DND-41 (cell line): ENCODE data around the gene RBFOX2.

Experiments
- ATAC-seq: fragments of 200-7000 bp; cut with Tn5 transposase; 3 replicates; pipeline ENCODE4 v1.9.1; 2021; ENCODE audit warnings: low read depth; ENCODE audit not compliant: insufficient read depth
- DNase-seq: peaks from one replicate; pipeline ENCODE4 v3.0.0-alpha.2; 2020
- H2AFZ ChIP-seq: 2 replicates; pipeline ENCODE4 v1.6.0; 2012; ENCODE audit warnings: low read depth, low read length
- H3K27ac ChIP-seq: 2 replicates; pipeline ENCODE4 v1.5.1; 2012; ENCODE audit warnings: low read length, inconsistent platforms
- H3K27me3 ChIP-seq: fragments of 200-600 bp; sonication (generic); 2 replicates; pipeline ENCODE4 v1.6.0; 2012; ENCODE audit warnings: low read length, mild to moderate bottlenecking, inconsistent platforms; ENCODE audit not compliant: insufficient read depth, poor library complexity
- H3K36me3 ChIP-seq: 2 replicates; pipeline ENCODE4 v1.5.1; 2012; ENCODE audit warnings: low read length, inconsistent platforms; ENCODE audit not compliant: insufficient read depth
- H3K4me1 ChIP-seq: 2 replicates; pipeline ENCODE4 v1.5.1; 2012; ENCODE audit warnings: mild to moderate bottlenecking, low read length; ENCODE audit not compliant: insufficient read depth
- H3K4me2 ChIP-seq: 2 replicates; pipeline ENCODE4 v1.6.0; 2012; ENCODE audit warnings: mild to moderate bottlenecking, moderate library complexity, low read length, inconsistent platforms; ENCODE audit not compliant: insufficient read depth
- H3K4me3 ChIP-seq, 2 experiments: fragments of 200-600 bp in 1 of 2; shearing (Covaris generic) in 1 of 2; 2 replicates each; pipeline ENCODE4 v1.5.1; 2012 to 2016; ENCODE audit warnings: inconsistent platforms in 2 of 2, low read length in 2 of 2, mild to moderate bottlenecking in 2 of 2, low read depth in 1 of 2, moderate library complexity in 1 of 2
- H3K79me2 ChIP-seq: 2 replicates; pipeline ENCODE4 v1.6.0; 2012; ENCODE audit warnings: low read length, inconsistent platforms; ENCODE audit not compliant: insufficient read depth
- H3K9ac ChIP-seq: 2 replicates; pipeline ENCODE4 v1.6.0; 2012; ENCODE audit warnings: low read depth, mild to moderate bottlenecking, inconsistent platforms, low read length, moderate library complexity
- H3K9me3 ChIP-seq: 2 replicates; pipeline ENCODE4 v1.5.1; 2012; ENCODE audit warnings: low read length, moderate library complexity, mild to moderate bottlenecking, inconsistent platforms; ENCODE audit not compliant: insufficient read depth, severe bottlenecking
- H4K20me1 ChIP-seq: 2 replicates; pipeline ENCODE4 v1.6.0; 2012; ENCODE audit warnings: low read length; ENCODE audit not compliant: insufficient read depth
- CTCF ChIP-seq: IDR thresholded peaks from 2 replicates; pipeline ENCODE4 v1.5.1; 2012; ENCODE audit warnings: borderline replicate concordance, low read length, moderate library complexity, mild to moderate bottlenecking; ENCODE audit not compliant: poor library complexity, severe bottlenecking; ENCODE audit errors: extremely low read depth
- EZH2 ChIP-seq: IDR thresholded peaks from 3 replicates; pipeline ENCODE4 v1.6.1; 2012; ENCODE audit warnings: borderline replicate concordance, low read depth, mild to moderate bottlenecking, moderate library complexity, low read length, inconsistent platforms; ENCODE audit not compliant: severe bottlenecking

Gene RBFOX2

GRCh38 chr22:35984183-35985175 is 44.1 kb downstream of the RBFOX2 start:
- no peak overlapping the region for H3K27ac ChIP-seq

GRCh38 chr22:35981900-35982299 is 46.7 kb downstream of the RBFOX2 start:
- Histone ChIP-seq H3K27ac (no peak overlapping the region), H3K4me1 (no peaks in the 10 kb centered on the region), H4K20me1 (no peaks in the 10 kb centered on the region), H3K9ac (no peak overlapping the region), H3K27me3 (peaks cover 8% of the 10 kb centered on the region), H3K9me3 (no peaks in the 10 kb centered on the region), H2AFZ (no peak overlapping the region), H3K36me3 (no peaks in the 10 kb centered on the region), H3K79me2 (no peaks in the 10 kb centered on the region), H3K4me2 (no peak overlapping the region), H3K4me3 (no peak overlapping the region)
- no peak for TF ChIP-seq CTCF
- ATAC-seq: no peak
- DNase-seq: no peak

More at GRCh38 chr22:35984183-35985175, 44.1 kb downstream of the RBFOX2 start:
- no peak overlapping the region for H3K4me2 ChIP-seq
- H3K27me3 ChIP-seq: peaks cover 3% of the 10 kb centered on the region
- H2AFZ ChIP-seq: no peak overlapping the region
- H3K9ac ChIP-seq: no peak overlapping the region
- H3K4me1 ChIP-seq: no peaks in the 10 kb centered on the region
- DNase-seq: no peak
- H3K4me3 ChIP-seq: no peak overlapping the region
- H4K20me1 ChIP-seq: no peaks in the 10 kb centered on the region
- no peaks in the 10 kb centered on the region for H3K79me2 ChIP-seq
- H3K9me3 ChIP-seq: no peaks in the 10 kb centered on the region
- TF ChIP-seq EZH2: no peak
- TF ChIP-seq CTCF: no peak
- no peak for ATAC-seq
- H3K36me3 ChIP-seq: no peaks in the 10 kb centered on the region

GRCh38 chr22:35978889-35979288 is 49.7 kb downstream of the RBFOX2 start:
- Histone ChIP-seq H3K4me2 (no peak overlapping the region), H3K27me3 (peaks cover 8% of the 10 kb centered on the region), H3K4me3 (no peak overlapping the region), H3K36me3 (no peaks in the 10 kb centered on the region), H3K27ac (no peak overlapping the region), H2AFZ (no peak overlapping the region), H3K79me2 (no peaks in the 10 kb centered on the region), H3K9me3 (no peaks in the 10 kb centered on the region), H4K20me1 (no peaks in the 10 kb centered on the region), H3K9ac (no peak overlapping the region), H3K4me1 (no peaks in the 10 kb centered on the region)
- DNase-seq: no peak
- TF ChIP-seq EZH2: no peak
- TF ChIP-seq CTCF: no peak
- ATAC-seq: no peak
